GM19238 (cell line): Measurements from ENCODE around the gene MORN3.
"Not testable (repeated sequence)": the region's sequence is repeated elsewhere in the genome, so short reads cannot be mapped to it uniquely, and the experiment has no call there.

Experiments used
- DNase-seq: peaks from one replicate; pipeline ENCODE4 v3.0.0; 2011; ENCODE audit warnings: low spot score; ENCODE audit not compliant: insufficient read length

The MORN3 gene

DNA sequence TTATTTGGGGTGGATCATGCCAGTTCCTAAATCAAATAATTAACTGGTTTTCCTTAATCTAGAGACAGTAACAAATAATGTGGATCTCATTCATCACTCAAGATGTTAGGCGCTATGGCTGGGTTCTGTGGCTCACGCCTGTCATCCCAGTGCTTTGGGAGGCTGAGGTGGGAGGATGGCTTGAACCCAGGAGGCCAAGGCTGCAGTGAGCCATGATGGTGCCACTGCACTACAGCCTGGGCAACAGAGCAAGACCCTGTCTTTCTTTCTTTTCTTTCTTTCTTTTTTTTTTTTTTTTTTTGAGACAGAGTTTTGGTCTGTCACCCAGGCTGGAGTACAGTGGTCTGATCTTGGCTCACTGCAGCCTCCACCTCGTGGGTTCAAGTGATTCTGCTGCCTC is 23.3 kb upstream of the MORN3 start:
- not testable (repeated sequence) for DNase-seq

DNA sequence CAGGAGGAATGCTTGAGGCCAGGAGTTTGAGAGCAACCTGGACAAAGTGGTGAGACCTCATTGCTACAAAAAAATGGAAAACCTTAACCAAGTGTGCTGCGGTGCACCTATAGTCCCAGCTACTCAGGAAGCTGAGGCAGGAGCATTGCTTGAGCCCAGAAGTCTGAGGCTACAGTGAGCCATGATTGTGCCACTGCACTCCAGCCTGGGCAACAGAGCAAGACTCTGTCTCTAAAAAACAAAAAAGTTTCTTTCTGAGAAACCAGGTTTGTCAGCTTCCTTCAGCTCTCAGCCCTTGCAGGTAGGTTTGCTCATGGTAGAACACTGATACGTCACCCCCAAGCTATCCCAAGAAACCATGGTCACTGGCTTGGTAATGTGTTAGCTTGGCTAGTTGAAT is 20.0 kb upstream of the MORN3 start:
- no peak for DNase-seq

GRCh38 chr12:121688966-121689365 is 19.5 kb upstream of the MORN3 start:
- DNase-seq, result no peak

- DNase-seq, result not testable (repeated sequence)
Measured at GRCh38 chr12:121679661-121680197, 10.3 kb upstream of the MORN3 start.

- DNase-seq, result no peak
Measured at GRCh38 chr12:121678716-121679300, 9.4 kb upstream of the MORN3 start.

GRCh38 chr12:121678305-121678704 is 8.9 kb upstream of the MORN3 start:
- no peak for DNase-seq

- no peak for DNase-seq
Measured at GRCh38 chr12:121676190-121676589, 6.7 kb upstream of the MORN3 start.

DNA sequence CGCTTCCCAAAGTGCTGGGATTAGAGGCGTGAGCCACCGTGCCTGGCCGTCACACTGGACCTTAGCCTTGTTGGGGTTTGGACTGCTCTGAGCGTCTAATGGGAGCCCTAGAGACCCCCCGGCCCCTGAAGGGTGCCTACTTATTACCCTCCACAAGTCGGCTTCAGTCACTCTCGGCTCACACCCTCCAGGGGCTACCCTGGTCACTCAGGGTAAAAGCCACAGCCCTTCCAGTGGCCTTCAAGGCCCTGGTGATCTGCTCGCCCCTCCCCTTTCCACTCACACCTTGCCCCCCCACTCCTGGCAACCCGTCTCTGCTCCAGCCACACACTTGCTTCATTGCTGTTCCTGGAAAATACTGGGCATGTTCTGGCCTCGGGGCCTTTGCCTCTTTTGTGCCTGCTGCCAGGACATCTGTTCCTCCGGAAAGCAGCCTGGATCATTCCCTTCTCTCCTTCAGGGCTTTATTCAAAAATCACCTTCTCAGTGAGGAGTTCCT is 3.6 kb upstream of the MORN3 start:
- DNase-seq, result no peak

DNA sequence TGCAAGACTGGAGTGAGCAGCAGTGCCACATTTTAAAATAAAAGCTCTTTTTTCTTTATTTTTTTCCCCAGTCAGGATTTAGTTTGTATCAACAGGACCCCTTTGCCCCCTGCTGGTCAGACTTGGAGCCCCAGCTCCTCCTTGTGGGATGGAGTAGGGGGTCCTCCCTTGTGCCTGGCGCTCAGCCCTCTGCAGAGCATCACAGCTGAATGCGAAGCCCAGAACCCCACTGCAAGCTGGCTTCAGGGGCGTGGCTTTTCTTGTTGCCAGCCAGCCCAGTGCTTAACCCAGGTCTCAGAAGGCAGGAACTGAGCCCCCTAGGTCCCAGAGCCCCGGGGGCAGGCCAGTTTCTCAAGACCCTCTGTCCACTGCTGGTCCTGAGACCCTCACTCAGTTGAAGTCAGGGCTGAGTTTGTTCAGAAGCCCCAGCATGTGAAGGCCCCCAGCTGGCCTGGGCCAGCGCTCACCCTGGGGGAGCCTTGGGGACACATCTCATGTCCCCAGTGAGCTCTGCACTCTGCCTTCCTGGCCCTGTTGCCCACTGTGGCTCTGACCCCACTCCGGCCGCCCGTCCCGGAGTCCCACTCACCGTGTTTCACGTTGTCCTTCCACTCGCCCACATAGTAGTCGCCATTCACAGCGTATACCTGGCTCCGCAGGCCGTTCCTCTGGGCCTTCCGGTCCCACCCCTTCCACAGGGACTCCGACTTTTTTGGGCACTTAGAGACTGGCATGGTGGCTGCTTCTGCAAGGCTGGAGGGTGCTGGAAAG is 519 bp downstream of the MORN3 start:
- no peak for DNase-seq

GRCh38 chr12:121666829-121667228 is 2.6 kb downstream of the MORN3 start:
- DNase-seq, result not testable (repeated sequence)

GRCh38 chr12:121663610-121663929 is 5.9 kb downstream of the MORN3 start:
- no peak for DNase-seq

DNA sequence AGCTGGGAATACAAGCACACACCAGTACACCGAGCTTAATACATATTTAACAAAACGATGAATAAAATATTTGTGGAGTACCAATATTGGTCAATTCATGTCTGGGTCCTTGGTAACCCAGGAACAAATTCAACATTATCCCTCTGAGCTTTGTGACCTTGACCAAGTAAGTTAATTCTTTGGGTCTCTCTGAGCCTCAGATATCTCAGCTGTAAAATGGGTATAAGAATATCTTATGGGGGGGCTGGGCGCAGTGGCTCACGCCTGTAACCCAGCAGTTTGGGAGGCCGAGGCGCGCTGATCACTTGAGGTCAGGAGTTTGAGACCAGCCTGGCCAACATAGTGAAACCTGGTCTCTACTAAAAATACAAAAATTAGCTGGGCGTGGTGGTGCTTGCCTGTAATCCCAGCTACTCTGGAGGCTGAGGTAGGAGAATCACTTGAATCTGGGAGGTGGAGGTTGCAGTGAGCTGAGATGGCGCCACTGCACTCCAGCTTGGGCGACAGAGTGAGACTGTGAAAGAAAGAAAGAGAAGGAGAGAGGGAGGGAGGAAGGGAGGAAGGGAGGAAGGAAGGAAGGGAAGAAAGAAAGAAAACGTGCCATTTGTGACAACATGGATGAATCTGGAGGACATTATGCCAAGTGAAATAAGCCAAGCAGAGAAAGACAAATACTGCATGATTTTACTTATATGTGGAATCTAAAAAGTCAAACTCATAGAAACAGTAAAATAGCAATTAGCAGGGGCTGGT is 7.9 kb downstream of the MORN3 start:
- DNase-seq, result not testable (repeated sequence)

GRCh38 chr12:121657305-121658008 is 12.0 kb downstream of the MORN3 start:
- no peak for DNase-seq

DNA sequence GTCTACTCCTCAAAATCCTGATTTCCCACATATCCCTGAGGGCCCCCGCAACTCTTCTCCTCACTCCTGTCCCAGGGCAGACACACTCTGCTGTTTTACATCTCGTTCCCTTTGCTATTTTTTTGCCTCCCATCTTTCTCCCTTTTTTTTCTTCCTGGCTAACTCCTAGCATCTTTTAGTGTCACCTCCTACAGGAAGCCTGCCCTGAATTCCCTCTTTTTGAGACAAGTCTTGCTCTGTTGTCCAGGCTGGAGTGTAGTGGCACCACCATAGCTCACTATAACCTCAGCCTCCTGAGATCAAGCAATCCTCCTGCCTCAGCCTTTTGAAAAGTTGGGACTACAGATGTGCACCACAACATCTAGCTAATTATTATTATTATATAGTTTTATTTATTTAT is 13.3 kb downstream of the MORN3 start:
- DNase-seq, result no peak

DNA sequence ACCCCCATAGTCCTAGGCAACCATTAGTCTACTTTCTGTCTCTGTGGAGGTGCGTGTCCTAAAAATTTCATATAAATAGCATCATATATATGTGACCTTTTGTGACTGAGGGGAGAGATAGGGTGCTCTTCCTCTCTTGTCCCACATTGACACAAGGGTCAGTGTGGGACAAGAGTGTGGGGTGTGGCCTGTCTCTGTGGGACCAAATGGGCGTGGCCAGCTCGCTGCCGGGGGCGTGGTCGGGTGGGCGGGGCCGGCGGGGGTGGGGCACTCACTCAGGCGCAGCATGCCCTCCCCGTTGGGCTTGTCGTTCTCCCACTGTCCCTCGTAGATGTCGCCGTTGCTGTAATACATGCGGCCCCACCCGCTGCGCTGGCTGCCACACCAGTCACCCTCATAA is 15.5 kb downstream of the MORN3 start:
- no peak for DNase-seq

- no peak for DNase-seq
Measured at GRCh38 chr12:121652767-121653497, 16.5 kb downstream of the MORN3 start.

GRCh38 chr12:121651320-121651719 is 18.1 kb downstream of the MORN3 start:
- no peak for DNase-seq

DNA sequence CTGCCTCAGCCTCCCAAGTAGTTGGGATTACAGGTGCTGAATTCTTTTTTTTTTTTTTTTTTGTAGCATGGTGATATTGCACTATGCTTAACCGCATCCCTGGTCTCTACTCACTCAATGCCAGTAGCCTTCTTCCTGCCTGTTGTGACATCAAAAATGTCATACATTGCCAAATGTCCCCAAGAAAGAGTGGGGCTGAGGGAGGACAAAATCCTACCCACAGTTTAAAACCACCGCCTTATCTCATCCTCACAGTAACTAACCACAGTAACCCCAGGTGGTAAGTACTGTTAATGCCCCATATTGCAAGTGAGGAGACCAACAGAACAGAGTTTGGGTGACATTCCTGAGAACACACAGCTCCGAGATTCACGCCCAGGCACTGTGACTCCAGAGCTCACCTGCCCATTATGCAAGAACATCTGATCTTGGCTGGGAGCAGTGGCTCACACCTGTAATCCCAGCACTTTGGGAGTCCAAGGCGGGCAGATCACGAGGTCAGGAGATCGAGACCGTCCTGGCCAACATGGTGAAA is 19.6 kb downstream of the MORN3 start:
- DNase-seq, result no peak

- no peak for DNase-seq
Measured at GRCh38 chr12:121649322-121649721, 20.1 kb downstream of the MORN3 start.

DNA sequence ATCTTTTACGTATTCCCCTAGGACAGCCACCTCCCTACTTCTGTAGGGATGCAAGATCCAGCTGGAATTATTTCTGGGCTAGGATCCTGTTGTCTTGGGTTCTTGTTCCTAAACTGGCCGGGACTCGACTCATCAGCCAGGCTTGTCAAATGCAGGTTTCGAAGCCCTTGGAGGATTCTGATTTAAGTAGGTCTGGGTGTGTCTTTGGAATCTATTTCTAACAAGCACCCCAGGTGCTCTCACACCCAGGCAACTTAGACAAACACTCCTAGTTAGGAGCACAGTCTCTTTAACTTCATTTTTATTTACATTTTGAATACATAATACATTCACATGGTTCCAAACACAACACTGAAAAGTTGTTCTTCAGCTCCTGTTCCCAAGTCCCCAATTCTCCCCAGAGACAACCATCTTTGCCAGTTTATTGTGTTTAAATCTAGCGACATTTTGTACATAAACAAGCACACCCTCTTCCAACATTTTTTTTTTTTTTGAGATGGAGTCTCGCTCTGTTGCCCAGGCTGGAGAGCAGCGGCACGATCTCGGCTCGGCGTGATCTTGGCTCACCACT is 20.9 kb downstream of the MORN3 start:
- DNase-seq, result no peak
